SK-N-SH (cell line): ENCODE measurements around the gene TTC32. TPM values are rescaled to one million over a fixed set of nuclear protein-coding genes. Genes with fewer than 3 reads are reported as not detected.

Experiments used
- CTCF ChIA-PET: fragments of 300-600, 350-600 bp; formaldehyde crosslinking; extraction: SDS; loops from one replicate; lab custom pipeline; 2021; lab: Yijun Ruan, JAX
- POLR2A ChIA-PET: fragments of 350-600 bp; sonication (Branson Sonifier 250); formaldehyde crosslinking; extraction: SDS; loops from one replicate; lab custom pipeline; 2020; ENCODE audit warnings: antibody characterized with exemption, inconsistent platforms; lab: Yijun Ruan, JAX
- DNase-seq: peaks from one replicate; pipeline ENCODE4 v3.0.0; 2012
- H2AFZ ChIP-seq: fragments of 200-600 bp; sonication (generic); 2 replicates; pipeline ENCODE4 v1.8.1; 2016; ENCODE audit warnings: antibody characterized with exemption, mild to moderate bottlenecking, low read depth
- H3F3A ChIP-seq: fragments of 200-600 bp; sonication (generic); replicated peaks from 2 replicates; pipeline ENCODE3; 2016; ENCODE audit warnings: antibody characterized with exemption, mild to moderate bottlenecking; ENCODE audit not compliant: insufficient read depth
- H3K27ac ChIP-seq, 2 experiments: fragments of 200-500 bp in 1 of 2; fragments of 200-600 bp in 1 of 2; sonication (Bioruptor generic) in 1 of 2; sonication (generic), shearing (Covaris generic) in 1 of 2; 2 replicates each; pipeline versions ENCODE4 v1.5.1 to v1.6.1; 2014 to 2016; ENCODE audit warnings: low read depth in 2 of 2, inconsistent platforms in 1 of 2, low read length in 1 of 2, mild to moderate bottlenecking in 1 of 2, mixed read lengths in 1 of 2
- H3K27me3 ChIP-seq: fragments of 200-600 bp; sonication (generic), shearing (Covaris generic); 2 replicates; pipeline ENCODE4 v1.6.1; 2016; ENCODE audit warnings: mixed run types; ENCODE audit not compliant: insufficient read depth
- H3K36me3 ChIP-seq, 2 experiments: fragments of 200-500 bp in 1 of 2; fragments of 200-600 bp in 1 of 2; sonication (Bioruptor generic) in 1 of 2; sonication (generic) in 1 of 2; replicated peaks in 1 of 2; 2 replicates each; pipeline versions ENCODE3 to v1.5.1; 2014 to 2016; ENCODE audit warnings: low read length in 1 of 2, mild to moderate bottlenecking in 1 of 2; ENCODE audit not compliant: insufficient read depth in 2 of 2, control insufficient read depth in 1 of 2
- H3K4me1 ChIP-seq, 2 experiments: fragments of 200-500 bp in 1 of 2; fragments of 200-600 bp in 1 of 2; sonication (Bioruptor generic) in 1 of 2; sonication (generic), shearing (Covaris generic) in 1 of 2; 2 replicates each; pipeline versions ENCODE4 v1.5.1 to v1.6.1; 2014 to 2016; ENCODE audit warnings: low read depth in 1 of 2, low read length in 1 of 2, mixed run types in 1 of 2; ENCODE audit not compliant: insufficient read depth in 2 of 2, control insufficient read depth in 1 of 2
- H3K4me2 ChIP-seq: fragments of 200-600 bp; sonication (generic), shearing (Covaris generic); 2 replicates; pipeline ENCODE4 v1.6.1; 2017; ENCODE audit warnings: mixed run types
- H3K4me3 ChIP-seq, 2 experiments: fragments of 200-500 bp in 1 of 2; fragments of 200-600 bp in 1 of 2; sonication (Bioruptor generic) in 1 of 2; sonication (generic), shearing (Covaris generic) in 1 of 2; 2 replicates each; pipeline versions ENCODE4 v1.5.1 to v1.8.1; 2014 to 2016; ENCODE audit warnings: low read depth in 2 of 2, inconsistent platforms in 1 of 2, low read length in 1 of 2, mild to moderate bottlenecking in 1 of 2, mixed read lengths in 1 of 2, moderate library complexity in 1 of 2
- H3K79me2 ChIP-seq: fragments of 200-600 bp; sonication (generic); 2 replicates; pipeline ENCODE4 v1.8.1; 2017; ENCODE audit warnings: mild to moderate bottlenecking; ENCODE audit not compliant: insufficient read depth
- H3K9ac ChIP-seq: fragments of 200-600 bp; sonication (generic); 2 replicates; pipeline ENCODE4 v1.6.1; 2017; ENCODE audit warnings: mixed run types
- H3K9me2 ChIP-seq: fragments of 200-600 bp; sonication (generic); 2 replicates; pipeline ENCODE4 v1.6.1; 2017; ENCODE audit warnings: mixed run types
- H3K9me3 ChIP-seq: fragments of 200-600 bp; sonication (generic); 2 replicates; pipeline ENCODE4 v1.6.1; 2017; ENCODE audit warnings: mixed run types, mild to moderate bottlenecking, moderate library complexity
- H4K20me1 ChIP-seq: fragments of 200-600 bp; sonication (generic); 2 replicates; pipeline ENCODE4 v1.6.1; 2017; ENCODE audit warnings: mild to moderate bottlenecking, mixed run types; ENCODE audit not compliant: insufficient read depth
- CHD2 ChIP-seq: fragments of 150-350 bp; IDR thresholded peaks from 2 replicates; pipeline ENCODE4 v1.6.1; 2018; ENCODE audit warnings: low read length; ENCODE audit not compliant: partially characterized antibody
- ELF1 ChIP-seq: IDR thresholded peaks from 2 replicates; pipeline ENCODE4 v1.4.0; 2012
- EZH2phosphoT487 ChIP-seq: fragments of 200-600 bp; sonication (generic); IDR thresholded peaks from 2 replicates; pipeline ENCODE4 v1.6.1; 2017; ENCODE audit warnings: low read depth, mixed run types, mild to moderate bottlenecking, antibody characterized with exemption, moderate library complexity, borderline replicate concordance
- FOSL2 ChIP-seq: IDR thresholded peaks from 2 replicates; pipeline ENCODE4 v1.4.0; 2012; ENCODE audit warnings: low read depth, mild to moderate bottlenecking, moderate library complexity, borderline replicate concordance
- FOXM1 ChIP-seq: IDR thresholded peaks from 2 replicates; pipeline ENCODE4 v1.4.0; 2012; ENCODE audit warnings: low read depth, mild to moderate bottlenecking
- GABPA ChIP-seq: IDR thresholded peaks from 2 replicates; pipeline ENCODE4 v1.4.0; 2012; ENCODE audit warnings: low read depth, mild to moderate bottlenecking
- GATA2 ChIP-seq: sonication (generic); formaldehyde crosslinking; IDR thresholded peaks from 2 replicates; pipeline ENCODE4 v1.5.0; 2020; ENCODE audit warnings: mild to moderate bottlenecking, missing genetic modification reagents
- IRF3 ChIP-seq: fragments of 150-350 bp; IDR thresholded peaks from 2 replicates; pipeline ENCODE4 v1.6.1; 2016; ENCODE audit warnings: mild to moderate bottlenecking, low read depth, low read length
- MEF2A ChIP-seq: IDR thresholded peaks from 2 replicates; pipeline ENCODE4 v1.4.0; 2012; ENCODE audit warnings: low read depth, borderline replicate concordance
- NFIC ChIP-seq: IDR thresholded peaks from 2 replicates; pipeline ENCODE4 v1.4.0; 2012; ENCODE audit warnings: borderline replicate concordance
- NRF1 ChIP-seq: IDR thresholded peaks from 2 replicates; pipeline ENCODE4 v1.6.1; 2012; ENCODE audit warnings: low read depth, mild to moderate bottlenecking, low read length
- POLR2AphosphoS5 ChIP-seq: IDR thresholded peaks from 2 replicates; pipeline ENCODE4 v1.6.1; 2012; ENCODE audit warnings: low read depth, low read length
- RAD21 ChIP-seq: IDR thresholded peaks from 2 replicates; pipeline ENCODE4 v1.6.1; 2012; ENCODE audit warnings: mild to moderate bottlenecking, low read length
- RFX5 ChIP-seq: IDR thresholded peaks from 2 replicates; pipeline ENCODE4 v1.6.1; 2012; ENCODE audit warnings: mild to moderate bottlenecking, improper control_type of control experiment, low read length
- TAF1 ChIP-seq: IDR thresholded peaks from 2 replicates; pipeline ENCODE4 v1.6.1; 2012; ENCODE audit warnings: low read depth, mild to moderate bottlenecking, low read length, moderate library complexity, borderline replicate concordance
- TEAD4 ChIP-seq: IDR thresholded peaks from 2 replicates; pipeline ENCODE4 v1.4.0; 2012; ENCODE audit warnings: mild to moderate bottlenecking, borderline replicate concordance; ENCODE audit not compliant: insufficient read depth
- USF1 ChIP-seq: IDR thresholded peaks from 2 replicates; pipeline ENCODE4 v1.4.0; 2012; ENCODE audit warnings: low read depth, borderline replicate concordance
- USF2 ChIP-seq: fragments of 150-350 bp; IDR thresholded peaks from 2 replicates; pipeline ENCODE4 v1.6.1; 2017; ENCODE audit warnings: antibody characterized with exemption, low read length, low read depth, borderline replicate concordance
- YY1 ChIP-seq: IDR thresholded peaks from 2 replicates; pipeline ENCODE4 v1.4.0; 2012; ENCODE audit warnings: low read depth, mild to moderate bottlenecking
- WGBS: methylation state at CpG from one replicate; pipeline ENCODE4 v1.1.6; 2017; ENCODE audit warnings: low lambda C conversion rate; 5-methylcytosine and 5-hydroxymethylcytosine counted together
- polyA plus RNA-seq, 3 experiments: library from polyadenylated mRNA; depleted of rRNA; stranded (reverse); fragments of >200 nt; gene quantifications; 2 replicates each; pipeline ENCODE4 v1.2.3, GENCODE V29; 2012

The TTC32 gene
- polyA plus RNA-seq, 1 of the 3 experiments (the other 2 are of a cell fraction), result 9.1 TPM

GRCh38 chr2:19944205-19944845 lies 42.5 kb upstream of the TTC32 start:
- no peaks in the 10 kb centered on the region for H3K9me2 ChIP-seq
- no peaks in the 10 kb centered on the region for H4K20me1 ChIP-seq

GRCh38 chr2:19943189-19943588 lies 41.4 kb upstream of the TTC32 start:
- Histone ChIP-seq H2AFZ (no peak overlapping the region), H3K9ac (no peak overlapping the region), H3K4me1 (no peaks in the 10 kb centered on the region; a peak in 1 of 4 replicates), H3F3A (no peaks in the 10 kb centered on the region), H3K4me2 (no peak overlapping the region), H3K79me2 (no peaks in the 10 kb centered on the region), H3K27ac (no peak overlapping the region), H4K20me1 (no peaks in the 10 kb centered on the region), H3K4me3 (no peak overlapping the region), H3K36me3 (peaks cover 43 to 94% of the 10 kb centered on the region in 2 experiments), H3K9me3 (no peaks in the 10 kb centered on the region), H3K9me2 (no peaks in the 10 kb centered on the region), H3K27me3 (no peaks in the 10 kb centered on the region)
- 90% methylated on average over 1 of the region's 1 CpG for WGBS
- ChIA-PET POLR2A (no interaction called here), CTCF (interaction anchor here (0.9 to 2.8 kb wide), 7 partner anchors 10 to 436 kb away, joined by 3 to 16 read pairs (median 4); no protein-coding TSS in a partner anchor)
- TF ChIP-seq TEAD4 (no peak), USF2 (no peak), YY1 (no peak), IRF3 (no peak), EZH2phosphoT487 (no peak), GABPA (no peak), POLR2AphosphoS5 (no peak)
- DNase-seq, result no peak

More at GRCh38 chr2:19944205-19944845, 42.5 kb upstream of the TTC32 start:
- Histone ChIP-seq H3K4me3 (no peak overlapping the region), H2AFZ (no peak overlapping the region), H3K27ac (no peak overlapping the region; a peak in 1 of 4 replicates), H3K36me3 (peaks cover 42 to 88% of the 10 kb centered on the region in 2 experiments), H3K4me2 (no peak overlapping the region), H3K79me2 (no peaks in the 10 kb centered on the region), H3K4me1 (peaks cover 0 to 2% of the 10 kb centered on the region in 2 experiments; a peak in 1 of 4 replicates), H3K9ac (no peak overlapping the region), H3K9me3 (no peaks in the 10 kb centered on the region), H3F3A (no peaks in the 10 kb centered on the region), H3K27me3 (no peaks in the 10 kb centered on the region)
- ChIA-PET CTCF (interaction anchor here (1.0 to 2.8 kb wide), 6 partner anchors 11 to 347 kb away, joined by 3 to 16 read pairs (median 6); partner anchors contain the start of gene SDC1), POLR2A (no interaction called here)
- TF ChIP-seq GATA2 (CRISPR knock-in tag) (no peak), TAF1 (no peak), FOSL2 (no peak), FOXM1 (no peak), RAD21 (no peak), YY1 (no peak), GABPA (no peak), EZH2phosphoT487 (no peak), NRF1 (no peak), RFX5 (no peak), CHD2 (no peak), POLR2AphosphoS5 (no peak), NFIC (no peak), ELF1 (no peak), MEF2A (no peak), USF1 (no peak), IRF3 (no peak)
- no peak for DNase-seq
- 93% methylated on average over 2 of the region's 2 CpGs for WGBS
